HG03045 (cell line): ENCODE results near the gene SCAND1.
"Not testable (repeated sequence)": the region's sequence is repeated elsewhere in the genome, so short reads cannot be mapped to it uniquely, and the experiment has no call there.

Experiments used
- ATAC-seq: cut with Tn5 transposase; IDR thresholded peaks from one replicate; pipeline ENCODE4 v1.9.1; 2021; ENCODE audit warnings: mild to moderate bottlenecking, moderate library complexity; ENCODE audit not compliant: unreplicated experiment

SCAND1 gene

GRCh38 chr20:35954200-35954906 is at the start of gene SCAND1:
TSS of gene SCAND1 (minus strand) at chr20:35954502. CDS start at chr20:35954284, 218 bp downstream.
- peak; percentile 85 for ATAC-seq

GRCh38 chr20:36004045-36004444 is 49.7 kb upstream of the SCAND1 start:
- no peak for ATAC-seq

- no peak for ATAC-seq
Observed at GRCh38 chr20:36002855-36003254, 48.6 kb upstream of the SCAND1 start.

DNA sequence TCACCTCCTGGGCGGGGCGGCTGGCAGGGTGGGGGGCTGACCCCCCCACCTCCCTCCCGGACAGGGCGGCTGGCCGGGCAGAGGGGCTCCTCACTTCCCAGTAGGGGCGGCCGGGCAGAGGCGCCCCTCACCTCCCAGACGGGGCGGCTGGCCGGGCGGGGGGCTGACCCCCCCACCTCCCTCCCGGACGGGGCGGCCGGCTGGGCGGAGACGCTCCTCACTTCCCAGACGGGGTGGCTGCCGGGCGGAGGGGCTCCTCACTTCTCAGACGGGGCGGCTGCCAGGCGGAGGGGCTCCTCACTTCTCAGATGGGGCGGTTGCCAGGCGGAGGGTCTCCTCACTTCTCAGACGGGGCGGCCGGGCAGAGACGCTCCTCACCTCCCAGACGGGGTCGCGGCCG is 47.0 kb upstream of the SCAND1 start:
- not testable (repeated sequence) for ATAC-seq

DNA sequence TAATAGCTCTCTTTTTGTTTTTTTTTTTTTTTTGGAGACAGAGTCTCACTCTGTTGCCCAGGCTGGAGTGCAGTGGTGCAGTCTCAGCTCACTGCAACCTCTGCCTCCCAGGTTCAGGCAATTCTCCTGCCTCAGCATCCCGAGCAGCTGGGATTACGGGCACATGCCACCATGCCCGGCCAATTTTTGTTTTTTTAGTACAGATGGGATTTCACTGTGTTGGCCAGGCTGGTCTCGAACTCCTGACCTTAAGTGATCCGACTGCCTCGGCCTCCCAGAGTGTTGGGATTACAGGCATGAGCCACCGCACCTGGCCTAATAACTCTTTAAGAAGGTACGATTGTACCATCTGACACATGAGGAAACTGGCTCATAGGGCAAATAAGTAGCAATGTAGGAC is 42.2 kb upstream of the SCAND1 start:
- ATAC-seq, result not testable (repeated sequence)

DNA sequence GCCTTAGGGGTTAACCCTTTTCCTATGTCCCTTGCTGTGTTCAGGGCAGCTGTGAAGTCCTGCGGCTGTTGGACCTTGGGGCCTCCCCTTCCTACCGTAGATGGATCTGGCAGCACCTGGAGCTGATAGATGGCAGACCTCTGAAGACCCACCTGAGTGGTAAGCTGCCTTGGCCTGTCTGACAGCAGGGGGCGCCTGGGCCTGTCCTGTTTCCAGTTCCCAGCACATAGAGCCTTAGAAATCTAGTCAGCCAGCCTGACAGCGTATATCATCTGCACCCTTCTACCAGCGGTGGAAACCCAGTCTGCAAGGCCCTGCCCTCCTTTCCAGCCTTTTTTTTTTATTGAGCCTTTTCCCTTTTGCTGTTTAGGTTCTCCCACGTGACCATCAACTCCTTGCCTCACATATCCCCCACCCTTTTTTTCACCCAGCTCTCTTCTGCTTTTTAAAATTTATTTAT is 40.7 kb upstream of the SCAND1 start:
- ATAC-seq, result no peak

- no peak for ATAC-seq
Observed at GRCh38 chr20:35992713-35993335, 38.5 kb upstream of the SCAND1 start.

DNA sequence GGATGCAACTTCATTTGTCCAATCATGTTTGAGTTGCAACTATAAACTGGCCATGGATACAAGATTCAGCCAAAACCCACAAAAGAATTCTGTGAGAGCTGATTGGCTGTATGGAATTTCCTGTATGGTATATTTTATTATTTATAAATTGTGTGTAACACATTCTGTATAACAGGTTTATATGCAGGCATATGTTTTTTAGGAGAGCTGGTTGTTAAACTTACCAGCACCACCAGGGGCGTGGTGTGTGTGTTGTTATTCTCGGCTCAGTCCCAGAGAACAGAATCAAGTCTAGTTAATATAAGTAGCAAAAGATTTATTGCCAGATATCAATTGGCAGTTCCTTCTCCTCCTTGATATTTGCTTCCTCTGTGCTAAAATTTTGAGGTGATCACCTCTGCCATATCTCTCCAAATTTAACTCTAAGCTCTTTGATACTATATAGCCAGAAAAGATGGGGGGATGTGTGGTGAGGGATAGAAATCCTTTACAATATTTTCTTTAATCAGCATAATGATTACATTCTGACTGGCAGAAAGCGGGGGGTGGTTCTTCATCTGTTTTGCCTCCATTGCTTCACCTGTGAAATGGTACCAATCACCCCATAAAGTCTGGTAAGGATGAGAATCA is 37.0 kb upstream of the SCAND1 start:
- no peak for ATAC-seq

GRCh38 chr20:35988910-35989463 is 34.7 kb upstream of the SCAND1 start:
- ATAC-seq, result no peak

DNA sequence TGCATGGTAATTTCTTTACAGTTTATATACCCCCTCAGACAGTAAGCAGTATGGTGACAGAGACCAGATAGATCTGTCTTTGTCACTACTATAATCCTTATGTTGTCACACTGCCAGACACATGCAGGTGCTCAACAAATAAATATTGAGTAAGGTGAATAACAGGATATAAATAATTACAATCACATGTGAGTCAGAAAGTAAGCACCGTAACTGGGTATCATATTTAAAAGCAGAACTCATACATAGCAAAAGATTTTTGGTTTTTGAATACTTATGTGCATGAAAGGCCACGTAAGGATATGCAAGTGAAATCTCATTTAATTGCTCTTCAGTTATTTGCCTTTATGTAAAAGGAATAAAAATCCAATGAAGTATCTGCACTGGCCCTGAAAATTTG is 31.5 kb upstream of the SCAND1 start:
- ATAC-seq, result no peak

- no peak for ATAC-seq
Observed at GRCh38 chr20:35984382-35984781, 30.1 kb upstream of the SCAND1 start.

- no peak for ATAC-seq
Observed at GRCh38 chr20:35981969-35982368, 27.7 kb upstream of the SCAND1 start.

DNA sequence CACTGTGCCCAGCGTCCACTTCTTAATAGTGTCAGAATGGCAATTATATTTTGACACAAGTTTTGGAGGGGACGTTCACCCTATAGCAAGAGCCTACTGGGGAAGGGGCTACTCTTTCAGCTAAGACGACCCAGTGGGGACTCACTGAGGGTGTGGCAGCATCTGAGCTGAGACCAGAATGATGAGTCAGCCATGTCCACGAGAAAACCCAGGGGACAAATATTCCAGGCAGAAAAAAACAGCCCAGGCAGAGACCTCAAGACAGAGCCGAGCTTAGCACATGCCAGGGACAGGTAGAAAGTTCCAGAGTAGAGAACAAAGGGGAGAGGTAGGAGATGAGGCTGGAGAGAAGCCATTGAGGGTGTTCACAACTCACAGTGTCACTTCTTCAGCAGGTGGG is 25.2 kb upstream of the SCAND1 start:
- no peak for ATAC-seq

- no peak for ATAC-seq
Observed at GRCh38 chr20:35978041-35978513, 23.8 kb upstream of the SCAND1 start.

- no peak for ATAC-seq
Observed at GRCh38 chr20:35975576-35976373, 21.5 kb upstream of the SCAND1 start.

DNA sequence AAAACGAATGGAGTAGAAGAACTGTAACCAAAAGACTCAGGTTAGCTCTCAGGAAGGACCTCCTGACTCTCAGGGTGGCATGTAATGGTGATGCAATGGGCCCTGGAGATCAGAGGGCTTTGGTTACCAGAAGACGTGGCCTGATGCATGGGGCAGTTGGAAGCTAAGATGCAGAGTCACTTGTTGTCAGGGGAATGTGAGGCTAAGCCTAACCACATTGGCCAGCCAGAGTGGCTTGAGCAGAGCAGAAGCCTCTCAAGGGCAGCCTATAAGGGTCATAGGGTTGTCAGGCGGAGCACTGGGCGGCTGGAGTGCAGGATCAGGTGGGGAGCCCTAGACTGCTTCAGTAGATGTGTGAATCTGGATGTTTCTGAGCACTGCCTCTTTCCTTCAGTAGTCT is 20.0 kb upstream of the SCAND1 start:
- no peak for ATAC-seq

DNA sequence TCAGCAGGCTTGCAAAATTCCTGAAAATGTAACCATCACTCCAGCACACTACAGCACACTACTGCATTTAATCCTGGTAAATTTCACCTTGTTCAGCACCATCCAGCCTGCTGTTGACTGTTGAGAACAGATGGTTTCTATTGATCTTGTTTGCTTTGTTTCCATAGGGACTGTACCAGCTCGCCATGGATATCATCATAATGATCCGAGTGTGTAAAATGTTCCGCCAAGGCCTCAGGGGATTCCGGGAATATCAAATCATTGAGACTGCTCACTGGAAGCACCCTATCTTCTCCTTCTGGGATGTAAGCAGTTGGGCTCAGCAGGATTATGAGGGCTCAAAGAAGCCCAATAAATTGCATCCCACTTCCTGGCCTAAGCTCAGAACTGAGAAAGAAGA is 18.2 kb upstream of the SCAND1 start:
- ATAC-seq, result no peak

DNA sequence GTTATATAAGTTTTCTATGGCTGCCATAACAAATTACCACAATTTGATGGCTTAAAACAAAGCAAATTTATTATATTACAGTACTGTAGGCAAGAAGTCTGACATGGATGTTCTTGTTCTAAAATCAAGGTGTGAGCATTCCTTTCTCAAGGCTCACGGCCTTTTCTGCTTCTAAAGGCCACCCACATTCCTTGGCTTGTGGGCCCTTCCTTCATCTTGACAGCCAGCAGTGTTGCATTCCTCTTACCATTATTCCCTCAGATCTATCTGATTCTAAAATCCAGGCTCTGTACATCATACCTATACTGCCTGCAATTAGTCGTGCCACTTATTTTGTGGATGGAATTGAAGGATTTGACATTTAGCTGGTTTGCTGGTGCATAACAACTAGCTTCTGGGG is 17.7 kb upstream of the SCAND1 start:
- no peak for ATAC-seq

- ATAC-seq, result no peak
Observed at GRCh38 chr20:35968930-35969329, 14.6 kb upstream of the SCAND1 start.

DNA sequence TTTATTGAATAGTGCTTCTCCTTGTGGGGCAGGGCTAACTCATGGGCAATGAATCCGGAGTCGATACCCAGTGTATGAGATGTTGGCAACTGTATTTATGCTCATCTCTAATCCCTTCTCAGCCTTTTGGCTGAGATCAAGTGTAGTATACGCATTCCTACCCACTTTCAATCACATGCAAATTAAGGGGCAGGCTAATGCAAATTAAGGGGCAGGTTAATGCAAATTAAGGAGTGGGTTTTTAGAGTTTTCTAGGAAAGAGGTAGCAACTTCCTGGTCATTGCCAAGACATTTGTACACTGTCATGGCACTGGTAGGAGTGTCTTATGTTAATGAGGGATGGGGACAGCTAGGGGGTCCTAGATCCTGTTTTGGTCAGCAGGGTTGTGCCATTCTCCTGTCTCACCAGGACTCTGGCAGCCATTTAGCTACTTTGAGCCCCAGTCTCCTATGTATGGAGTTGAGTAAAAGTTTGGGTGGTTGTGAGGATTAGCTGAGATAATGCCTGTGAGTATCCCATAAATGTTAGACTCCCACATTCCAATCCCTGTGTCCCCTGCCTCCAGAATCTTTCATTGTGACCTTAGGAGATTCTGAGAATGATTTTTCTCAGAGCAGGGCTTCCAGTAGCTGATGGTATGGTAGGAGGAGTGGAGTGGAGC is 13.8 kb upstream of the SCAND1 start, which contains the start of gene CNBD2:
CNBD2 (plus strand) TSS at position 612 of the 662 bp plus-strand sequence. CDS start 173 bp downstream, outside the sequence.
- no peak for ATAC-seq
